WTC11 (cell line): ENCODE measurements around the gene RAB2B.

Source experiments
- CREB1 ChIP-seq: sonication (generic); formaldehyde crosslinking; IDR thresholded peaks from 2 replicates; pipeline ENCODE4 v1.8.0; 2023; ENCODE audit warnings: mild to moderate bottlenecking, missing genetic modification reagents
- ETV6 ChIP-seq: sonication (generic); formaldehyde crosslinking; IDR thresholded peaks from 2 replicates; pipeline ENCODE4 v1.8.1; 2022; ENCODE audit warnings: mild to moderate bottlenecking, missing genetic modification reagents
- JUN ChIP-seq: sonication (generic); formaldehyde crosslinking; IDR thresholded peaks from 2 replicates; pipeline ENCODE4 v1.8.0; 2023; ENCODE audit warnings: mild to moderate bottlenecking, missing genetic modification reagents
- TEAD4 ChIP-seq: sonication (generic); formaldehyde crosslinking; IDR thresholded peaks from 2 replicates; pipeline ENCODE4 v1.8.0; 2022; ENCODE audit warnings: mild to moderate bottlenecking, missing genetic modification reagents
- TF ChIP-seq, protein P1 (sequence below): sonication (generic); formaldehyde crosslinking; IDR thresholded peaks from 2 replicates; pipeline ENCODE4 v1.8.0; 2022; ENCODE audit warnings: missing genetic modification reagents
- TF ChIP-seq, protein P2 (sequence below): sonication (generic); formaldehyde crosslinking; IDR thresholded peaks from 2 replicates; pipeline ENCODE4 v1.8.0; 2023; ENCODE audit warnings: mild to moderate bottlenecking, missing genetic modification reagents

DNA sequence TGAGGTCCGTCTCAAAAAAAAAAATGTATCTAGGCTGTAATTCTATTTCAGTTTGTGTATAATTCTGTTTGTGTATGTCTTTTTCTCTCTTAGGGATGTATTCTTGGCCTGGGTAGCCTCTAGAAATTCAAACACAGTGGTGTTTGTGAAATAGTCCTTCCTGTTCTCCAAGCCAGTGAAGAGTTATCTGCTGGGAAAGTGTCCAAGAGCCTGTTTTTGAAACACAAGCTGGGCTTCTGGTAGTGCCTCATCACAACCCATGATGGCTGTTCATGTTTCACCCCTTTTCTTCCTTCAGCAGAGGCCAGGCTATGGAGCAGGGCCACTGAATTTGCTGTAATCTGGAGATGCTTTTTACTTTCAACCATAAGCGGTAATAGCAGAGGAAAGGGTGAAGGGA is 19.7 kb upstream of the RAB2B start:
- TF ChIP-seq TEAD4 (CRISPR knock-in tag) (no peak), ETV6 (no peak), CREB1 (no peak), JUN (CRISPR knock-in tag) (no peak)
- TF ChIP-seq, protein P1, sequence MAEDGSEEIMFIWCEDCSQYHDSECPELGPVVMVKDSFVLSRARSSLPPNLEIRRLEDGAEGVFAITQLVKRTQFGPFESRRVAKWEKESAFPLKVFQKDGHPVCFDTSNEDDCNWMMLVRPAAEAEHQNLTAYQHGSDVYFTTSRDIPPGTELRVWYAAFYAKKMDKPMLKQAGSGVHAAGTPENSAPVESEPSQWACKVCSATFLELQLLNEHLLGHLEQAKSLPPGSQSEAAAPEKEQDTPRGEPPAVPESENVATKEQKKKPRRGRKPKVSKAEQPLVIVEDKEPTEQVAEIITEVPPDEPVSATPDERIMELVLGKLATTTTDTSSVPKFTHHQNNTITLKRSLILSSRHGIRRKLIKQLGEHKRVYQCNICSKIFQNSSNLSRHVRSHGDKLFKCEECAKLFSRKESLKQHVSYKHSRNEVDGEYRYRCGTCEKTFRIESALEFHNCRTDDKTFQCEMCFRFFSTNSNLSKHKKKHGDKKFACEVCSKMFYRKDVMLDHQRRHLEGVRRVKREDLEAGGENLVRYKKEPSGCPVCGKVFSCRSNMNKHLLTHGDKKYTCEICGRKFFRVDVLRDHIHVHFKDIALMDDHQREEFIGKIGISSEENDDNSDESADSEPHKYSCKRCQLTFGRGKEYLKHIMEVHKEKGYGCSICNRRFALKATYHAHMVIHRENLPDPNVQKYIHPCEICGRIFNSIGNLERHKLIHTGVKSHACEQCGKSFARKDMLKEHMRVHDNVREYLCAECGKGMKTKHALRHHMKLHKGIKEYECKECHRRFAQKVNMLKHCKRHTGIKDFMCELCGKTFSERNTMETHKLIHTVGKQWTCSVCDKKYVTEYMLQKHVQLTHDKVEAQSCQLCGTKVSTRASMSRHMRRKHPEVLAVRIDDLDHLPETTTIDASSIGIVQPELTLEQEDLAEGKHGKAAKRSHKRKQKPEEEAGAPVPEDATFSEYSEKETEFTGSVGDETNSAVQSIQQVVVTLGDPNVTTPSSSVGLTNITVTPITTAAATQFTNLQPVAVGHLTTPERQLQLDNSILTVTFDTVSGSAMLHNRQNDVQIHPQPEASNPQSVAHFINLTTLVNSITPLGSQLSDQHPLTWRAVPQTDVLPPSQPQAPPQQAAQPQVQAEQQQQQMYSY: no peak
- TF ChIP-seq, protein P2, sequence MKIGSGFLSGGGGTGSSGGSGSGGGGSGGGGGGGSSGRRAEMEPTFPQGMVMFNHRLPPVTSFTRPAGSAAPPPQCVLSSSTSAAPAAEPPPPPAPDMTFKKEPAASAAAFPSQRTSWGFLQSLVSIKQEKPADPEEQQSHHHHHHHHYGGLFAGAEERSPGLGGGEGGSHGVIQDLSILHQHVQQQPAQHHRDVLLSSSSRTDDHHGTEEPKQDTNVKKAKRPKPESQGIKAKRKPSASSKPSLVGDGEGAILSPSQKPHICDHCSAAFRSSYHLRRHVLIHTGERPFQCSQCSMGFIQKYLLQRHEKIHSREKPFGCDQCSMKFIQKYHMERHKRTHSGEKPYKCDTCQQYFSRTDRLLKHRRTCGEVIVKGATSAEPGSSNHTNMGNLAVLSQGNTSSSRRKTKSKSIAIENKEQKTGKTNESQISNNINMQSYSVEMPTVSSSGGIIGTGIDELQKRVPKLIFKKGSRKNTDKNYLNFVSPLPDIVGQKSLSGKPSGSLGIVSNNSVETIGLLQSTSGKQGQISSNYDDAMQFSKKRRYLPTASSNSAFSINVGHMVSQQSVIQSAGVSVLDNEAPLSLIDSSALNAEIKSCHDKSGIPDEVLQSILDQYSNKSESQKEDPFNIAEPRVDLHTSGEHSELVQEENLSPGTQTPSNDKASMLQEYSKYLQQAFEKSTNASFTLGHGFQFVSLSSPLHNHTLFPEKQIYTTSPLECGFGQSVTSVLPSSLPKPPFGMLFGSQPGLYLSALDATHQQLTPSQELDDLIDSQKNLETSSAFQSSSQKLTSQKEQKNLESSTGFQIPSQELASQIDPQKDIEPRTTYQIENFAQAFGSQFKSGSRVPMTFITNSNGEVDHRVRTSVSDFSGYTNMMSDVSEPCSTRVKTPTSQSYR (CRISPR knock-in tag): no peak
